GM23338 (cell line): ENCODE measurements around the gene STK24.

Experiments used
- CREB1 ChIP-seq: fragments of 250-450 bp; sonication (Bioruptor Pico); IDR thresholded peaks from 2 replicates; pipeline ENCODE4 v1.5.0; 2020; ENCODE audit warnings: low read depth, mild to moderate bottlenecking, moderate library complexity
- CTCF ChIP-seq, 2 experiments: fragments of 200-600 bp in 1 of 2; sonication (generic) in 1 of 2; conservative IDR thresholded peaks; 2 replicates each; pipeline versions ENCODE4 v1.5.1 to v1.6.1; 2016 to 2017; ENCODE audit warnings: antibody characterized with exemption in 2 of 2, low read depth in 2 of 2, mild to moderate bottlenecking in 2 of 2, moderate library complexity in 1 of 2
- ETS1 ChIP-seq: IDR thresholded peaks from 2 replicates; pipeline ENCODE4 v1.6.1; 2016; ENCODE audit warnings: antibody characterized with exemption
- EZH2 ChIP-seq: fragments of 200-600 bp; sonication (generic); IDR thresholded peaks from one replicate; pipeline ENCODE4 v1.8.0; 2017; ENCODE audit warnings: antibody characterized with exemption, mild to moderate bottlenecking, low read depth; ENCODE audit not compliant: unreplicated experiment
- EZH2phosphoT487 ChIP-seq: fragments of 200-600 bp; sonication (generic); IDR thresholded peaks from one replicate; pipeline ENCODE4 v1.8.1; 2018; ENCODE audit warnings: antibody characterized with exemption; ENCODE audit not compliant: unreplicated experiment
- POLR2AphosphoS5 ChIP-seq: IDR thresholded peaks from 2 replicates; pipeline ENCODE4 v1.6.1; 2016; ENCODE audit warnings: antibody characterized with exemption, low read depth
- REST ChIP-seq: IDR thresholded peaks from one replicate; pipeline ENCODE4 v1.6.1; 2018; ENCODE audit warnings: antibody characterized with exemption; ENCODE audit not compliant: unreplicated experiment
- ZNF331 ChIP-seq: fragments of 250-450 bp; sonication (Bioruptor Pico); IDR thresholded peaks from 2 replicates; pipeline ENCODE4 v1.5.0; 2020; ENCODE audit warnings: low read depth, mild to moderate bottlenecking, moderate library complexity
- ZNF462 ChIP-seq: fragments of 250-450 bp; sonication (Bioruptor Pico); IDR thresholded peaks from 2 replicates; pipeline ENCODE4 v1.5.0; 2020; ENCODE audit warnings: mild to moderate bottlenecking, moderate library complexity

- TF ChIP-seq CTCF (conservative IDR thresholded peaks at IDR 0.05; ENCODE audit: low read depth in 2 of 2) (no peak), EZH2phosphoT487 (no peak), EZH2 (no peak), POLR2AphosphoS5 (no peak), REST (no peak), ZNF462 (CRISPR knock-in tag) (no peak), CREB1 (CRISPR knock-in tag) (no peak), ETS1 (no peak), ZNF331 (CRISPR knock-in tag) (no peak)
These were observed 91.3 kb downstream of the STK24 start for GRCh38 chr13:98485561-98485960.
